ENCODE measurements around the gene TSEN54. TPM values are rescaled to one million over a fixed set of nuclear protein-coding genes. Genes with fewer than 3 reads are reported as not detected.

TSEN54 gene
- total RNA-seq, 1 experiment from 2014 or later = 74.5 TPM

DNA sequence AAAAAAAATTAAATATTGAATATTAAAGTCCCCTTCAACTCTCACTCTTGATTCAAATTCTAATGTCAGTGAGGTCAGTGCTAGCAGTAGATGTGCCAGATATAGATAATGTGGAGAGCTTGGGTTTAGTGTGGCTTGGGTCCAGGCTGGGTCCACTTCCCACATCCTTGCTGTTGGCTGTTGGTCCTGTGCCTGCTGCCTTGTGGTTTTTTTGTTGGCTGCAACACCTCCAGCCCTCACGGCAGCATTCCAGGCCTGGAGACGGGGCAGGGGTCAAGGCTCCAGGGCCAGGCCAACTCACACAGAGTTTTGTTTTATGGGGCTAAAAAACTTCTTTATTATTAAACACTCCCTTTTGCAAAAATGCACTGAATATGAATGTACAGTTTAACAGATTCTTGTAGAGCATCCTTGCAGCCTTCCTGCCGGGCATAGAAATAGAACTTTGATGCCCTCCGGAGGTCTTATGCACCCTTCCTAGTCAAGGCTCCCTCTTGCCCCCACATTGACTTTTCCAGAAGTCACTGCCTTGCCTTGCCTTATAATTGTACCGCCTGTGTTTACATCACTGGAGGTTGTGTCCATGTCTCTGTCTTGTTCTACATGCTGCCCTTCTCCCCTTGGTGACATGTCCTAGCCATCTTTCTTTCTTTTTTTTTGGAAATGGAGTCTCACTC is 45.7 kb downstream of the TSEN54 start:
- no peak overlapping the region for H3K4me3 Mint-ChIP-seq (ENCODE audit: unreplicated experiment)
- peaks cover 6% of the 10 kb centered on the region; the same call in 1 of the 2 replicates for H3K36me3 ChIP-seq (ENCODE audit: control insufficient read depth, insufficient read depth, low read length)
- no peaks in the 10 kb centered on the region for H3K27me3 ChIP-seq (replicated peaks; ENCODE audit: control insufficient read depth, insufficient read depth, low read length)
- TF ChIP-seq, protein P1, sequence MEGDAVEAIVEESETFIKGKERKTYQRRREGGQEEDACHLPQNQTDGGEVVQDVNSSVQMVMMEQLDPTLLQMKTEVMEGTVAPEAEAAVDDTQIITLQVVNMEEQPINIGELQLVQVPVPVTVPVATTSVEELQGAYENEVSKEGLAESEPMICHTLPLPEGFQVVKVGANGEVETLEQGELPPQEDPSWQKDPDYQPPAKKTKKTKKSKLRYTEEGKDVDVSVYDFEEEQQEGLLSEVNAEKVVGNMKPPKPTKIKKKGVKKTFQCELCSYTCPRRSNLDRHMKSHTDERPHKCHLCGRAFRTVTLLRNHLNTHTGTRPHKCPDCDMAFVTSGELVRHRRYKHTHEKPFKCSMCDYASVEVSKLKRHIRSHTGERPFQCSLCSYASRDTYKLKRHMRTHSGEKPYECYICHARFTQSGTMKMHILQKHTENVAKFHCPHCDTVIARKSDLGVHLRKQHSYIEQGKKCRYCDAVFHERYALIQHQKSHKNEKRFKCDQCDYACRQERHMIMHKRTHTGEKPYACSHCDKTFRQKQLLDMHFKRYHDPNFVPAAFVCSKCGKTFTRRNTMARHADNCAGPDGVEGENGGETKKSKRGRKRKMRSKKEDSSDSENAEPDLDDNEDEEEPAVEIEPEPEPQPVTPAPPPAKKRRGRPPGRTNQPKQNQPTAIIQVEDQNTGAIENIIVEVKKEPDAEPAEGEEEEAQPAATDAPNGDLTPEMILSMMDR (IDR thresholded peaks at IDR 0.05; ENCODE audit: insufficient read depth in 1 of 2, low read depth in 1 of 2, low read length in 1 of 2, severe bottlenecking in 1 of 2, unreplicated experiment in 1 of 2) = no peak
- no peak overlapping the region for H3K4me3 ChIP-seq (ENCODE audit: low read depth, low read length)
- ChIA-PET CTCF (no interaction called here), POLR2A (no interaction called here)
- no peak overlapping the region for H3K27ac Mint-ChIP-seq (ENCODE audit: unreplicated experiment)
- H3K9me3 ChIP-seq = no peaks in the 10 kb centered on the region
- no TSS peak for BruUV-seq (replicated peaks)
- intact Hi-C loops (cut with micrococcal nuclease; ENCODE audit: unreplicated experiment) = no loop called here
- no peaks in the 10 kb centered on the region for H3K27me3 Mint-ChIP-seq (ENCODE audit: insufficient read depth, unreplicated experiment)
- H3K36me3 Mint-ChIP-seq (ENCODE audit: insufficient read depth, unreplicated experiment) = peaks cover 62% of the 10 kb centered on the region
- no peaks in the 10 kb centered on the region for H3K9me3 Mint-ChIP-seq (ENCODE audit: unreplicated experiment)
- DNase-seq = no peak
- no peaks in the 10 kb centered on the region for H3K4me1 Mint-ChIP-seq (ENCODE audit: low read depth, unreplicated experiment)
- peaks cover 19% of the 10 kb centered on the region for H3K4me1 ChIP-seq

DNA sequence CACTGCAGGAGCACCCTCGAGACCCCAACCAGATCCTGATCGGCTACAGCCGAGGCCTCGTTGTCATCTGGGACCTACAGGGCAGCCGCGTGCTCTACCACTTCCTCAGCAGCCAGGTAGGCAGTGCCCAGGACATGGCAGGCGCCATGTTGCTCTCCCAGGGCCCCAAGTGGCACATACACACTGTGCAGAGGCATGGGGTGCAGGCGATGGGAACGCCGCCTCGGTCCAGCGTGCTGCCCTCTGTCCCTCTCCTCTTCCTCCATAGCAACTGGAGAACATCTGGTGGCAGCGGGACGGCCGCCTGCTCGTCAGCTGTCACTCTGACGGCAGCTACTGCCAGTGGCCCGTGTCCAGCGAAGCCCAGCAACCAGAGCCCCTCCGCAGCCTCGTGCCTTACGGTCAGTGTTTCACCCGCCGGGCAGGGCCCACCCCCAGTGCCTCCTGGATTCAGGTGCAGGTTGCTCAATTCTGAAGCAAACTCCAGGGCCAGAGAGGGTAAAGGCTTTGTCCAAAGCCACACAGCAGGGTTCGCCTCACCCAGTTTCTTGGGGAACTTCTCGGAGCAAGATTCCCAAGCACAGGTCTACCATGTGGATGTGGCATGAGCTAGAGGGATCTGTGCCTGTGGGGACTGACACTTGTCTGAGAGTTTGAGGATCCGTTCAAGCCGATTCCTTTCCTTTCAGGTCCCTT is 46.9 kb downstream of the TSEN54 start:
- H3K36me3 ChIP-seq (ENCODE audit: control insufficient read depth, insufficient read depth, low read length) = peaks cover 6% of the 10 kb centered on the region; the same call in 1 of the 2 replicates
- H3K27me3 Mint-ChIP-seq (ENCODE audit: insufficient read depth, unreplicated experiment) = no peaks in the 10 kb centered on the region
- no peak overlapping the region for H3K4me3 ChIP-seq (ENCODE audit: low read depth, low read length)
- H3K27me3 ChIP-seq (replicated peaks; ENCODE audit: control insufficient read depth, insufficient read depth, low read length) = no peaks in the 10 kb centered on the region
- no peaks in the 10 kb centered on the region for H3K9me3 Mint-ChIP-seq (ENCODE audit: unreplicated experiment)
- H3K4me1 ChIP-seq = peaks cover 8% of the 10 kb centered on the region; the same call in 1 of the 2 replicates
- H3K9me3 ChIP-seq = no peaks in the 10 kb centered on the region
- BruUV-seq (replicated peaks) = no TSS peak
- TF ChIP-seq, protein P1 (IDR thresholded peaks at IDR 0.05; ENCODE audit: insufficient read depth in 1 of 2, low read depth in 1 of 2, low read length in 1 of 2, severe bottlenecking in 1 of 2, unreplicated experiment in 1 of 2) = no peak
- H3K36me3 Mint-ChIP-seq (ENCODE audit: insufficient read depth, unreplicated experiment) = peaks cover 70% of the 10 kb centered on the region
- H3K4me1 Mint-ChIP-seq (ENCODE audit: low read depth, unreplicated experiment) = no peaks in the 10 kb centered on the region
- DNase-seq = no peak
- POLR2A ChIA-PET = no interaction called here
- no peak overlapping the region for H3K4me3 Mint-ChIP-seq (ENCODE audit: unreplicated experiment)
- intact Hi-C loops (cut with micrococcal nuclease; ENCODE audit: unreplicated experiment) = no loop called here
- CTCF ChIA-PET = no interaction called here
- H3K27ac Mint-ChIP-seq (ENCODE audit: unreplicated experiment) = no peak overlapping the region

DNA sequence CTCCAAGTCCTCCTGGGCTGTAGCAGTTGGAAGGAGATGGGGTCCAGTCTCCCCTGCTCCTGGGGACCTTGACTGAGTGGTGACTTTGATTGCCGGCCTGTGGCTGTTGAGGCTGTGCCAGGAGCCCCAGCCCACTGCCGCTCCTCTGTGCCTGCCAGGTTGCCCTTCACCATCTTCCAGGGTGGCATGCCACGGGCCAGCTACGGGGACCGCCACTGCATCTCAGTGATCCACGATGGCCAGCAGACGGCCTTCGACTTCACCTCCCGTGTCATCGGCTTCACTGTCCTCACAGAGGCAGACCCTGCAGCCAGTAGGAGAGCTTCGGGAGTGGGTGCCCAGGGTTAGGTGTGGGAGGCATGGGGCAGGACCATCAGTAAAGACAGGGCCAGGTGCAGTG is 47.9 kb downstream of the TSEN54 start:
- intact Hi-C loops (cut with micrococcal nuclease; ENCODE audit: unreplicated experiment) = loop anchor here (2.0 kb wide), 1 partner anchor 33 kb away; no protein-coding TSS in a partner anchor
- H3K27me3 ChIP-seq (replicated peaks; ENCODE audit: control insufficient read depth, insufficient read depth, low read length) = no peaks in the 10 kb centered on the region
- H3K9me3 ChIP-seq = no peaks in the 10 kb centered on the region
- no TSS peak for BruUV-seq (replicated peaks)
- H3K4me3 ChIP-seq (ENCODE audit: low read depth, low read length) = no peak overlapping the region
- DNase-seq = no peak
- no peak overlapping the region for H3K4me3 Mint-ChIP-seq (ENCODE audit: unreplicated experiment)
- CTCF ChIA-PET = interaction anchor here (2.4 kb wide), 1 partner anchor 48 kb away, joined by 17 read pairs; the partner anchor contains the start of gene TSEN54
- no peaks in the 10 kb centered on the region for H3K27me3 Mint-ChIP-seq (ENCODE audit: insufficient read depth, unreplicated experiment)
- H3K9me3 Mint-ChIP-seq (ENCODE audit: unreplicated experiment) = no peaks in the 10 kb centered on the region
- peaks cover 8% of the 10 kb centered on the region; the same call in 1 of the 2 replicates for H3K4me1 ChIP-seq
- H3K36me3 ChIP-seq (ENCODE audit: control insufficient read depth, insufficient read depth, low read length) = peaks cover 6% of the 10 kb centered on the region
- H3K4me1 Mint-ChIP-seq (ENCODE audit: low read depth, unreplicated experiment) = no peaks in the 10 kb centered on the region
- peaks cover 72% of the 10 kb centered on the region for H3K36me3 Mint-ChIP-seq (ENCODE audit: insufficient read depth, unreplicated experiment)
- no peak overlapping the region for H3K27ac Mint-ChIP-seq (ENCODE audit: unreplicated experiment)
- TF ChIP-seq, protein P1 (IDR thresholded peaks at IDR 0.05; ENCODE audit: insufficient read depth in 1 of 2, low read depth in 1 of 2, low read length in 1 of 2, severe bottlenecking in 1 of 2, unreplicated experiment in 1 of 2) = no peak
- POLR2A ChIA-PET = no interaction called here

Data from Caco-2 (cell line).